Ascending aorta (tissue), 2 donors: ENCODE results near the gene RIMKLA. TPM values are rescaled to one million over a fixed set of nuclear protein-coding genes. Genes with fewer than 3 reads are reported as not detected.

Experiments
- DNase-seq, 2 donors: peaks; one replicate each; pipeline ENCODE4 v3.0.0-alpha.2; 2019; ENCODE audit warnings: low spot score in 2 of 2
- H3K27ac ChIP-seq, 2 donors: fragments of 200-600 bp; sonication (generic); one replicate each; pipeline ENCODE4 v1.5.1; 2016 to 2017; ENCODE audit warnings: mild to moderate bottlenecking in 1 of 2
- H3K27me3 ChIP-seq: fragments of 200-600 bp; sonication (generic); one replicate; pipeline ENCODE4 v1.5.1; 2017
- H3K36me3 ChIP-seq, 2 donors: fragments of 200-600 bp; sonication (generic); one replicate each; pipeline ENCODE4 v1.5.1; 2016
- H3K4me1 ChIP-seq, 2 donors: fragments of 200-600 bp; sonication (generic); one replicate each; pipeline ENCODE4 v1.5.1; 2016 to 2017; ENCODE audit warnings: mild to moderate bottlenecking in 1 of 2
- H3K4me3 ChIP-seq, 2 donors: fragments of 200-600 bp; sonication (generic); one replicate each; pipeline ENCODE4 v1.5.1; 2016 to 2017; ENCODE audit warnings: mild to moderate bottlenecking in 1 of 2
- H3K9me3 ChIP-seq, 2 donors: fragments of 200-600 bp; sonication (generic); one replicate each; pipeline ENCODE4 v1.5.1; 2016
- intact Hi-C: fragments of 100-400 bp; cut with DNase I; formaldehyde crosslinking; loops from one replicate; pipeline ENCODE4 v1.15.1; 2023
- total RNA-seq: library from RNA; depleted of rRNA; stranded (reverse); fragments of >200 nt; gene quantifications from one replicate; pipeline ENCODE4 v1.1.0, GENCODE V29; 2016
- TF ChIP-seq, protein P1 (sequence below), 3 experiments: fragments of 200-600 bp in 2 of 3; fragments of 450-650 bp in 1 of 3; sonication (generic) in 2 of 3; IDR thresholded peaks; one replicate each; pipeline ENCODE4 v1.5.1; 2016 to 2019; ENCODE audit warnings: antibody characterized with exemption in 3 of 3, mild to moderate bottlenecking in 1 of 3, moderate library complexity in 1 of 3

RIMKLA gene
- total RNA-seq, 1 donor from 2014 or later = 2.7 TPM

GRCh38 chr1:42456754-42457089 is 76.1 kb downstream of the RIMKLA start:
- TF ChIP-seq, protein P1, sequence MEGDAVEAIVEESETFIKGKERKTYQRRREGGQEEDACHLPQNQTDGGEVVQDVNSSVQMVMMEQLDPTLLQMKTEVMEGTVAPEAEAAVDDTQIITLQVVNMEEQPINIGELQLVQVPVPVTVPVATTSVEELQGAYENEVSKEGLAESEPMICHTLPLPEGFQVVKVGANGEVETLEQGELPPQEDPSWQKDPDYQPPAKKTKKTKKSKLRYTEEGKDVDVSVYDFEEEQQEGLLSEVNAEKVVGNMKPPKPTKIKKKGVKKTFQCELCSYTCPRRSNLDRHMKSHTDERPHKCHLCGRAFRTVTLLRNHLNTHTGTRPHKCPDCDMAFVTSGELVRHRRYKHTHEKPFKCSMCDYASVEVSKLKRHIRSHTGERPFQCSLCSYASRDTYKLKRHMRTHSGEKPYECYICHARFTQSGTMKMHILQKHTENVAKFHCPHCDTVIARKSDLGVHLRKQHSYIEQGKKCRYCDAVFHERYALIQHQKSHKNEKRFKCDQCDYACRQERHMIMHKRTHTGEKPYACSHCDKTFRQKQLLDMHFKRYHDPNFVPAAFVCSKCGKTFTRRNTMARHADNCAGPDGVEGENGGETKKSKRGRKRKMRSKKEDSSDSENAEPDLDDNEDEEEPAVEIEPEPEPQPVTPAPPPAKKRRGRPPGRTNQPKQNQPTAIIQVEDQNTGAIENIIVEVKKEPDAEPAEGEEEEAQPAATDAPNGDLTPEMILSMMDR (IDR thresholded peaks at IDR 0.05) = no peak
- intact Hi-C loops = loop anchor here (1.0 to 10.0 kb wide), 3 partner anchors 121 to 388 kb away; partner anchors contain the start of genes C1orf50, FOXJ3, P3H1 and ZNF691
- peaks cover 0 to 12% of the 10 kb centered on the region in 2 donors for H3K4me1 ChIP-seq
- H3K4me3 ChIP-seq = peak overlapping the region; percentile 81 to 89
- peaks cover 14 to 17% of the 10 kb centered on the region in 2 donors for H3K36me3 ChIP-seq
- H3K27ac ChIP-seq = peak overlapping the region; percentile 84 to 88
- DNase-seq = peak in 1 of 2 donors; percentile 72
- no peaks in the 10 kb centered on the region for H3K9me3 ChIP-seq
- no peaks in the 10 kb centered on the region for H3K27me3 ChIP-seq

- TF ChIP-seq, protein P1 (IDR thresholded peaks at IDR 0.05) = no peak
- H3K4me1 ChIP-seq = peaks cover 0 to 7% of the 10 kb centered on the region in 2 donors
- intact Hi-C loops = loop anchor here (5.0 kb wide), 3 partner anchors 424 to 1191 kb away; partner anchors contain the start of gene KDM4A
- no peak for DNase-seq
- peaks cover 14 to 17% of the 10 kb centered on the region in 2 donors for H3K36me3 ChIP-seq
- no peak overlapping the region for H3K4me3 ChIP-seq
- H3K27ac ChIP-seq = no peak overlapping the region
- no peaks in the 10 kb centered on the region for H3K27me3 ChIP-seq
- no peaks in the 10 kb centered on the region for H3K9me3 ChIP-seq
Observed at GRCh38 chr1:42461196-42461595, 80.6 kb downstream of the RIMKLA start.

GRCh38 chr1:42462828-42463763 is 82.5 kb downstream of the RIMKLA start, which contains the start of gene CCDC30:
TSS of gene CCDC30 (plus strand) at chr1:42463286. CDS start at chr1:42480552, 17,266 bp downstream.
- intact Hi-C loops = loop anchor here (2.0 to 5.0 kb wide), 4 partner anchors 220 to 1189 kb away; partner anchors contain the start of genes KDM4A and YBX1
- DNase-seq = peak; percentile 94 to 98
- no peaks in the 10 kb centered on the region for H3K4me1 ChIP-seq
- no peaks in the 10 kb centered on the region for H3K9me3 ChIP-seq
- peak within 1 kb of the TSS; percentile 77 for H3K4me3 ChIP-seq
- H3K36me3 ChIP-seq = peaks cover 14 to 17% of the 10 kb centered on the region in 2 donors
- TF ChIP-seq, protein P1 (IDR thresholded peaks at IDR 0.05) = no peak
- H3K27ac ChIP-seq = peak within 1 kb of the TSS in 1 of 2 donors; percentile 23
- H3K27me3 ChIP-seq = no peaks in the 10 kb centered on the region

DNA sequence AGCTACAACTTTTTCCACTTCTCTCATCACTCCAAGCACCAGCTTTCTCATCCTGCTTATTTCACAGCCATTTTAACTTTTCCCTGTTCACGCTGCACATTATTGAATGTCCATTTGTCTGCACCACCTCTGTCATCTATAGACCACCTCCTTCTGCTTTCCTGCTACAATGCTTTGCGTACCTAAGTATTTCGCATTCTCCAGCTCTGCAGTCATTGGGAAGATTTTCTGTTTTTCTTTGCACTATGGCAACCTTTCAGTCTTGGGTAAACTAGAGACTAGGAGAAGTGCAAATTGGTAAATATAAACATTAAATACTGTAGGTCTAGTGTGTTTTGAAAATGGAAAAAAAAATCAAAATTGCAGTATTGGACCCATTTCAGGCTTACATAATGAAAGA is 83.3 kb downstream of the RIMKLA start:
- intact Hi-C loops = loop anchor here (2.0 to 5.0 kb wide), 4 partner anchors 219 to 1188 kb away; partner anchors contain the start of genes KDM4A and YBX1
- TF ChIP-seq, protein P1 (IDR thresholded peaks at IDR 0.05) = no peak
- Histone ChIP-seq H3K27ac (no peak overlapping the region), H3K27me3 (no peaks in the 10 kb centered on the region), H3K4me3 (peak overlapping the region; percentile 77), H3K4me1 (no peaks in the 10 kb centered on the region), H3K9me3 (no peaks in the 10 kb centered on the region), H3K36me3 (peaks cover 14 to 16% of the 10 kb centered on the region in 2 donors)
- no peak for DNase-seq

DNA sequence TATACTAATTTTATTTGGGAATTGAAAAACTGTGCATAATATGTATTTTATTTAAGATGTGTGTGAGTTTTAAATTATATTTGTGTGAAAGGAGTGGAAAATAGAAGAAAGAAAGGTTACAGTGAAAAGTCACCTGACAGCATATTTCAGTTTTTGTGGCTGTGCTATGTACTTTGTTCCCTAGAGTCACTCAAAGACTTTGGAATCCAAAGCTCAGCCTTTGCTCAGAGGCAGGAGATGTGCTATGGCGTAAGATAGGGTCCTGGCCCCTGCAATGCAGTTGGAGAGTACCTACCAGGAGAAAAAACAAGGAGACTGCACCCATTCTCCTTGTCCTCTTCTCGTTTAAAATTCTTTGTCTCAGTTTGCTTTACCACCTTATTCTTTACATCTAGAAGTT is 85.4 kb downstream of the RIMKLA start:
- H3K4me3 ChIP-seq = no peak overlapping the region
- H3K9me3 ChIP-seq = no peaks in the 10 kb centered on the region
- H3K27me3 ChIP-seq = no peaks in the 10 kb centered on the region
- no peak overlapping the region for H3K27ac ChIP-seq
- no peak for DNase-seq
- H3K36me3 ChIP-seq = no peaks in the 10 kb centered on the region
- no peaks in the 10 kb centered on the region for H3K4me1 ChIP-seq
- TF ChIP-seq, protein P1 (IDR thresholded peaks at IDR 0.05) = no peak
- intact Hi-C loops = no loop called here
